Measurements from ENCODE around the gene EVPL.

The EVPL gene

DNA sequence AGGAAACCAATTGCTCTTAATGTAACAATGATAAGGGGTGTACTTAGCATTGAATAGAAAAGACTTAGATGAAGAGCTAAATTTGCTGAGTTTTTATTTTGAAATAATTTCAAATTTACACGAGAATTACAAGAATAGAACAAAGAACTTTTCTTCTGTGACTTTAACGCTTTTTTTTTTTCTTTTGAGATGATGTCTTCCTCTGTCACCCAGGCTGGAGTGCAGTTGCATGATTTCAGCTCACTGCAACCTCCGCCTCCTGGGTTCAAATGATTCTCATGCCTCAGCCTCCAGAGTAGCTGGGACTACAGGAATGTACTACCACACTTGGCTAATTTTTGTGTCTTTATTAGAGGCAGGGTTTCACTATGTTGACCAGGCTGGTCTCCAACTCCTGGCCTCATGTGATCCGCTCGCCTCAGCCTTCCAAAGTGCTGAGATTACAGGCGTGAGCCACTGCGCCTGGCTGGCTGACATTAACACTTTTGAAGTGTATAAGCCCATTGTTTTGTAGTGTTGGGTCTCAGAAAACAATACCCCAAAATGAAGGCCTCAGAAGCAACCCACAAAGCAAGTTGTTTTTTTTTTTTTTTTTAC lies 46.0 kb downstream of the EVPL start:
- Mint-ChIP-seq H3K36me3 (ENCODE audit: low read depth) (peaks cover 9% of the 10 kb centered on the region), H3K9me3 (no peaks in the 10 kb centered on the region), H3K4me3 (peak overlapping the region; percentile 94), H3K4me1 (peaks cover 59% of the 10 kb centered on the region), H3K27ac (peak overlapping the region; percentile 100), H3K27me3 (ENCODE audit: low read depth, poor library complexity) (peaks cover 2% of the 10 kb centered on the region)
- TF ChIP-seq, protein P1, sequence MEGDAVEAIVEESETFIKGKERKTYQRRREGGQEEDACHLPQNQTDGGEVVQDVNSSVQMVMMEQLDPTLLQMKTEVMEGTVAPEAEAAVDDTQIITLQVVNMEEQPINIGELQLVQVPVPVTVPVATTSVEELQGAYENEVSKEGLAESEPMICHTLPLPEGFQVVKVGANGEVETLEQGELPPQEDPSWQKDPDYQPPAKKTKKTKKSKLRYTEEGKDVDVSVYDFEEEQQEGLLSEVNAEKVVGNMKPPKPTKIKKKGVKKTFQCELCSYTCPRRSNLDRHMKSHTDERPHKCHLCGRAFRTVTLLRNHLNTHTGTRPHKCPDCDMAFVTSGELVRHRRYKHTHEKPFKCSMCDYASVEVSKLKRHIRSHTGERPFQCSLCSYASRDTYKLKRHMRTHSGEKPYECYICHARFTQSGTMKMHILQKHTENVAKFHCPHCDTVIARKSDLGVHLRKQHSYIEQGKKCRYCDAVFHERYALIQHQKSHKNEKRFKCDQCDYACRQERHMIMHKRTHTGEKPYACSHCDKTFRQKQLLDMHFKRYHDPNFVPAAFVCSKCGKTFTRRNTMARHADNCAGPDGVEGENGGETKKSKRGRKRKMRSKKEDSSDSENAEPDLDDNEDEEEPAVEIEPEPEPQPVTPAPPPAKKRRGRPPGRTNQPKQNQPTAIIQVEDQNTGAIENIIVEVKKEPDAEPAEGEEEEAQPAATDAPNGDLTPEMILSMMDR (IDR thresholded peaks at IDR 0.05), result no peak
- DNase-seq, result no peak

- Mint-ChIP-seq H3K27me3 (ENCODE audit: low read depth, poor library complexity) (peaks cover 2% of the 10 kb centered on the region), H3K4me1 (peaks cover 66% of the 10 kb centered on the region), H3K36me3 (ENCODE audit: low read depth) (peaks cover 14% of the 10 kb centered on the region), H3K9me3 (no peaks in the 10 kb centered on the region), H3K27ac (peak overlapping the region; percentile 100), H3K4me3 (peak overlapping the region; percentile 94)
- no peak for DNase-seq
- TF ChIP-seq, protein P1 (IDR thresholded peaks at IDR 0.05), result no peak
Observed at GRCh38 chr17:75980188-75981018, 46.7 kb downstream of the EVPL start.

DNA sequence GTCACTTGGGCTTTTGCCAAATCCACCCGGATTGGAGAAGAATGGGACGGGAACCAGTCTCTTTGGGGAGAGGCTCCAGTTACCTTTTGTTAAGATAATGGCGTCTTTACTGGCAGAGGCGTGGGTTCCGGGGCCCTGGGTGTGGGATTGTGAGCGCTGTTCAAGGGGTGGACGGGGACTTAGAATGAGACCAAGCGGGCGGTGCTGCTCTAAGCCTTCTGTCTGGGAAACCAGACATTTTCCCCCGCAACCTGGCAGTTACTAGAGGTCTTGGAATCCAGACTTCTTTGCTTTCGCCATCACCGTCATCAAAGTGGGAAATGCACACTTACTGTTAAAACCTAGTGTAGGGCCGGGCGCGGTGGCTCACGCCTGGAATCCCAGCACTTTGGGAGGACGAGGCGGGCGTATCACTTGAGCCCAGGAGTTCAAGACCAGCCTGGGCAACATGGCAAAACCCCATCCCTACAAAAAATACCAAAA lies 47.4 kb downstream of the EVPL start:
- peaks cover 2% of the 10 kb centered on the region for H3K27me3 Mint-ChIP-seq (ENCODE audit: low read depth, poor library complexity)
- TF ChIP-seq, protein P1 (IDR thresholded peaks at IDR 0.05), result no peak
- peak overlapping the region; percentile 94 for H3K4me3 Mint-ChIP-seq
- H3K4me1 Mint-ChIP-seq, result peaks cover 66% of the 10 kb centered on the region
- H3K27ac Mint-ChIP-seq, result peak overlapping the region; percentile 100
- no peaks in the 10 kb centered on the region for H3K9me3 Mint-ChIP-seq
- no peak for DNase-seq
- H3K36me3 Mint-ChIP-seq (ENCODE audit: low read depth), result peaks cover 14% of the 10 kb centered on the region

- Mint-ChIP-seq H3K36me3 (ENCODE audit: low read depth) (peaks cover 19% of the 10 kb centered on the region), H3K27me3 (ENCODE audit: low read depth, poor library complexity) (peaks cover 2% of the 10 kb centered on the region), H3K4me3 (peak within 1 kb of the TSS; percentile 94), H3K27ac (peak within 1 kb of the TSS; percentile 100), H3K9me3 (no peaks in the 10 kb centered on the region), H3K4me1 (peaks cover 66% of the 10 kb centered on the region)
- peak; percentile 95 for DNase-seq
- TF ChIP-seq, protein P1 (IDR thresholded peaks at IDR 0.05), result no peak
Observed at GRCh38 chr17:75978938-75979704, 48.0 kb downstream of the EVPL start, which contains the start of the genes ACOX1 and TEN1. TSS of gene ACOX1 (minus strand) at chr17:75979166. CDS start at chr17:75979073, 93 bp downstream. TSS of gene TEN1 (plus strand) at chr17:75979240. CDS start at chr17:75986193, 6,953 bp downstream.

- H3K9me3 Mint-ChIP-seq, result no peaks in the 10 kb centered on the region
- H3K4me3 Mint-ChIP-seq, result peak overlapping the region; percentile 32
- H3K36me3 Mint-ChIP-seq (ENCODE audit: low read depth), result peaks cover 41% of the 10 kb centered on the region
- peaks cover 2% of the 10 kb centered on the region for H3K27me3 Mint-ChIP-seq (ENCODE audit: low read depth, poor library complexity)
- peaks cover 45% of the 10 kb centered on the region for H3K4me1 Mint-ChIP-seq
- TF ChIP-seq, protein P1 (IDR thresholded peaks at IDR 0.05), result no peak
- no peak overlapping the region for H3K27ac Mint-ChIP-seq
- DNase-seq, result no peak
Observed at GRCh38 chr17:75976175-75976848, 50.8 kb downstream of the EVPL start.
